Measurements from ENCODE around the gene L3MBTL1.
"Not testable (repeated sequence)": the region's sequence is repeated elsewhere in the genome, so short reads cannot be mapped to it uniquely, and the experiment has no call there.

The L3MBTL1 gene
- 0.43 to 4.3 (median 1.6) reads per million in 18 experiments for total RNA-seq

DNA sequence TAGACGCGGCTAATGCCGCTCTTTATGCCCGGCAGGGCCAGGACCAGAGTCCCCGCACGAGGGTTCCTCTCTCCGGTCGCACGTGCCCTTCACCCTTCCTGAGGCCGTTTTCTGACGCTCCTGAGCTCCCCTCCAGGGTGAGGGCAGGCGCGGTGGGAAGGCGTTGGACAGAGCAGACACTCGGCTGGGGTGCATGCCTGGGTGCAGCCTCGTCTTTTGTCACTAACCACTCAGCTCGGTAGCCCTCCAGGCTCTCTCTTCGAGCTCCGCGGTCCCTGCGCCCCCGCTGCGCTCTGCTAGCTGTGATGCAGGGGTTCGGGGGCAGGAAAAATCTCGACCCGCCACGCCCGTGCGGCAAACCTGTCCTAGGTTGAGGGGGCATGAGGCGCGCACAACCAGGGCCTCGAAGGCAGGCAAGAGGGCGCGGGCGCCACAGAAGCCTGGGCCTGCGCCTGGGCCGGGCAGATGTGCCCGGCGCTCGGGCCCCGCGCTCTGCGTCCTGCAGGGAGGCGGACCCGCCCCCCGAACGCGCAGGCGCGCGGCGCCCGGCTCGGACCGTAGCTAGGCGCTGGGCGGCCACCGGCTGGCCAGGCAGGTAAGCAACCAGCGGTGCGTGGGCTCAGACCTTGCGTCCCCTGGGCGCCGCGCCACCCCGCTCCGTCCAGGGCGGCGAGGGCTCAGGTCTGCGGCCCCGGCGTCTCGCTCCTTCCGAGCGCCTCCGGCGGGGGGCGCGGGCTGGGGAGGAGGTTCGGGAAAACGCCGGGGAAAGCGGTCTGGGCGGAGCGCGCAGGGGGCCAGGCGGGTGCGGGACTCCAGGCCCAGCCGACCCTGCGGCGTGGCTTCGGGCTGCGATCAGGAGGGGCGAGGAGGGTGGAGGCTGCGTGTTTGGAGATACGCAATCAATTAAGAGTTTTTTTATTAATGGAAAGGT, at the start of gene L3MBTL1:
L3MBTL1 (plus strand) TSS at position 548 of the 931 bp plus-strand sequence. CDS start 5,807 bp downstream, outside the sequence.
- DNase-seq: peak in 1 of 2 donors; percentile 14

GRCh38 chr20:43458422-43458924, 49.0 kb upstream of the L3MBTL1 start:
- peak; percentile 40 to 73 for DNase-seq

GRCh38 chr20:43459022-43459942, 48.2 kb upstream of the L3MBTL1 start:
- peak in 1 of 2 donors; percentile 33 for DNase-seq

GRCh38 chr20:43460172-43460829, 47.2 kb upstream of the L3MBTL1 start:
- no peak for DNase-seq

DNA sequence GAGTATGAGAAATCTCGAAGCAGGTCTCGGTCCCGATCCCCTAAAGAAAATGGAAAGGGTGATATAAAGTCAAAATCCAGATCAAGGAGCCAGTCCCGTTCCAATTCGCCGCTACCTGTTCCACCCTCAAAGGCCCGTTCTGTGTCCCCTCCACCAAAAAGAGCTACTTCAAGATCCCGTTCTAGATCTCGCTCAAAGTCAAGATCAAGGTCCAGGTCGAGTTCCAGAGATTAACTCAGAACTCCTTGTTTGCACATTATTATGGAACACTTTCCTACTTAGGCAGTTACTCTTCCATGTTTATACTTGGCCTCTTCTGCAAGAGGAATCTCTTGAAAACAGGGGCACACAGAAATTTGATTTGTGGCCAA, 46.7 kb upstream of the L3MBTL1 start:
- no peak for DNase-seq

DNA sequence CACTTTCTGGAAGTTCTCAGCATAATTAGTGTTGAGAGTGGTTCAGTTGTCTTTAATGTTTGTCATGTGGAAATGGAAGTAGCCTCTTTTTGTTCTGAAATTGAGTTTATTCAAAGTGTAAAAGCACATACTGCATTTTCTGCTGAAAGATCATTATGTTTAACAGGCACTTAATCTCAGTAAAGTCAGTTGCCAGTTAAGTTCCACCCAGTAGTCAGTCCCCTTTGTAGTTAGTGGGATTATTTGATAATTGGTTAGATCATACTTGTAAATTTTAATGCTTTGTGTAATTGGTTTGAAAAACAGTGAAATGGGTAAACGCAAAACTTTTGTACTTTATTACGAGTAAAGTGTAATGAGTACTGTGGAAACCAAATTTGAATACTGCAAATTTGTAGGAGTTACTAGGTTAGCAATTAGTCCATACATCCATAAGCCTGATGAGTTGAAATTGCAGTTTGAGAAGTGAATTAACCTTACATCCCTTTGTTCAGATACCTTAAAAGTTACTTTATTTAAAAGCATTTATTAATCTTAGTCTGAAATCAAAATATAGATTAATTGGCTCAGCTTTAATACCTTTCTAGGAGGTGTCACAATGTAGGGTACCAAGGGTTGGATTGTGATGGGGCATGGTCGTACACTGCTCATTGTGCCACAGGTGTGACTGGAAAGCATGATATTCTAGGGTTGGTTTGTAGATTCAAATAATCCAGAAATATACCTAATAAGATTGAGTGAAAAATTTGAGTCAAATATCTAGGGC, 45.4 kb upstream of the L3MBTL1 start:
- no peak for DNase-seq

DNA sequence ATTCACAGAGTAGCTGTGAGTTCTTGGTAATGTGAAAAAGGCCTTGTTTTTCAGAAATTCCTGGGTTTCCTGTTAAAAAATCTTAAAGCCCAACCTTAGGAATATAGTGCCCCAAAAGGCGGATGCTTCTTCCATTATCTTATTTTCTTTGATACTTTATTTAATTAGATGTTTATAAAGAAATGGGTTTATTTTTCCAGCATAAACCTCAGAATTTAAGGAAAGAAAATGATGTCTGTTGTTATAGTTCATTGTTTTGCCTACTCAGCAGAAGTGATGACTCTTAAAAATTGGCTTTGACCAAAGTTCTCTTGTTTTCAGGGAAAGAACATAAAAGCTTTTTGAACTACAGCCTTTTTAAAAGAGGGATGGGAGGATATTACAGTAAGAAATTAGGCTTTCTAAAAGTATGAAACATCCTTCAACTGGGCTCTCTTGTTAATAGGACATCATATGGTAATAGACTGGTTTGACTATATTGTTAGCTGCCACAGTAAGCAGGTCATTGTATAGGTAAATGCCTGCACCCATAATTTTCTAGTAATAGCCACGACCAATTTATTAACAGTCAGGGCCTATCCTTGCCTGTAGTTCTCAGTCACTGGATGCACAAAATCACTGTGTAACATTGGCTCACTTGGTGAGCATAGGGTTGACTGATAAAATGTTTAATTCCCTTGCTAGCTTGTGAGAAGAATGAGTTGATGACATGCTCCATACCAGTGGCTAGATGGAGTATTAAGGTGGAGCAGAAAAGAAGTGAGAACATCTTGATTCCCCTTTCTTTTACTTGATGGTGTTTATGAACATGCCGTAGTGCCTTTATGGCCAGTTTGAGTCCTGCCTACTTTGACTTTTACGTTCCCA, 44.6 kb upstream of the L3MBTL1 start:
- DNase-seq: no peak

DNA sequence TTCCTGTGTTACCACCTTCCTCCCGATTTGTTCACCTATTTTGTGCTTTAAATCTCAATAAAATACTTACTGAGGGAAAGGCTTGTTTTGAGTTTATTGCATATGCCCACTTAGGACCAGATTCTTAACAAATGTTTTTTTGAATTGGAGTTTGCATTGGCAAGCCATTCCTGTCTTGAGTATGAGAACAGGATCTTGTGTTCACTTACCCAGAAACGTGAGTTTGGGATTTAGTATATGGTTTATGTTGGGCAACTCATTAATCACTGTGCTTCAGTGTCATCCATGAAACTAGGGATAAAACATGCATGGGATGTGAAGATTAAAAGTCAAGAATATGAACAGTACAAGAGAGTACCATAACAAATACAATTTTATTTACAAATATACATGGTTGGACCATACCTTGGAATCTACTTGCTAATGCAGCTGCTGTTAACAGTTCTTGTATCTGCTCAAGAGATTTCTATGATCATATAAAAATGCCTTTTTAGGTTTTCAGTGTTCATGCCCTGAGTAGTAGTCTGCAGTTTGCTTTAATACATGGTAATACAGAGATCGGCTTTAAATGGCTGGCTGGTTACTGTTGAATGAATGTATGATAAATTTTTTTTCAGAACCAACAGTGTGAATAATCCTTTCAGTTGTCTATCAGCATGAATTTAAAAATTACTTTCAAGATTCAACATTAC, 43.8 kb upstream of the L3MBTL1 start:
- no peak for DNase-seq

GRCh38 chr20:43464219-43464790, 43.2 kb upstream of the L3MBTL1 start:
- DNase-seq: no peak

- DNase-seq: no peak
Measured at GRCh38 chr20:43465625-43465943, 41.9 kb upstream of the L3MBTL1 start.

DNA sequence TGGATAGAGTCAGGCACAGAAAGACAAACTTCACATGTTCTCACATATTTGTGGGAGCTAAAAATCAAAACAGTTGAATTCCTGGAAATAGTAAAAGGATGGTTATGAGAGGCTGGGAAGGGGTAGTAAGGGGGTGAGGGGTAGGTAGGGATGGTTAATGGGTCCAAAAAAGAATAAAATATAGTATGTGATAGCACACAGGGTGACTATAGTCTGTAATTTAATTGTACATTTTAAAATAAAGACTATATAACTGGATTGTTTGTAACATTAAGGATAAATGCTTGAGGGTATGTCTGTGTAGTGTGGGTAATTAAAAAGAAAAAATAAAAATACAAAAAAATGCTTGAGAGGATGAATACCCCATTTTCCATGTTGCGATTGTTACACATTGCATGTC, 39.9 kb upstream of the L3MBTL1 start:
- no peak for DNase-seq

GRCh38 chr20:43472671-43473380, 34.7 kb upstream of the L3MBTL1 start:
- DNase-seq: no peak

- DNase-seq: no peak
Measured at GRCh38 chr20:43473381-43473704, 34.2 kb upstream of the L3MBTL1 start.

GRCh38 chr20:43477193-43477592, 30.3 kb upstream of the L3MBTL1 start:
- no peak for DNase-seq

- DNase-seq: no peak
Measured at GRCh38 chr20:43477619-43478018, 29.9 kb upstream of the L3MBTL1 start.

DNA sequence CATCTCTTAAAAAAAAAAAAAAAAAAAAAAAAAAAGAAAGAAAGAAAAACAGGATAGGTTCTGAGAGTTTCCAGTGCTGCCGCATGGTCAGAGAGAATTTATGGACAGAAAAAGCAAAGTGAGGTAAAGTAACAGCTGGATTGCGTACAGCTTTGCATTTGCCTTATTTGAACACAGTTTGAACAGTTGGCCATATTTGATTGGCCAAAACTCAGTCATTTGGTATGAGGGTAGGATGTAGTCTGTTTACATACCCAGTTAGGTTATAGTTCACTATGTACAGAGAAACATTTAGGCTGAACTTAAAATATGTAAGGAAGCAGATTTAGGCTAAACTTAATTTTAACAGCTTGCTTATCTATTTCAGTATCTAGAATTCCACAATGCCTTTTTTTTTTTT, 17.5 kb upstream of the L3MBTL1 start:
- DNase-seq: no peak

GRCh38 chr20:43492101-43492500, 15.4 kb upstream of the L3MBTL1 start:
- DNase-seq: no peak

DNA sequence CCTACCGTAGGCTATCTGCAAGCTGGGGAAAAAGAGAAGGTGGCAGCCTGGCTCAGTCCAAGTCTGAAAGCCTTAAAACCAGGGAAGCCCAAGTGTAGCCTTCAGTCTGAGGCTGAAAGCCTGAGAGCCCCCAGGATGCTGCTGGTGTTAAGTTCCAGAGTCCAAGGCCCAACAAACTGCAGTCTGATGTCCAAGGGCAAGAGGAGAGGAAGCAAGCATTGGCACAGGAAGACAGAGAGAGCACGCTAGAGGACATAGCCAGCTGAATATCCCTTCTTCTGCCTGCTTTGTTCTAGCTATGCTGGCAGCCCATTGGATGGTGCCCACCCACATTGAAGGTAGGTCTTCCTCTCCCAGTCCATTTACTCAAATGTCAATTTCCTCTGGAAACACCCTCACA, 12.1 kb upstream of the L3MBTL1 start:
- DNase-seq: no peak

GRCh38 chr20:43502021-43502420, 5.5 kb upstream of the L3MBTL1 start:
- DNase-seq: not testable (repeated sequence)
